Activated CD4-positive, alpha-beta T cell treated with anti-CD3 and anti-CD28 coated beads, Interleukin-2, amount 10 ng/mL, durations not matched to agents 24 days and 14 days (primary cell): ENCODE measurements around the gene ZNF132. TPM values are rescaled to one million over a fixed set of nuclear protein-coding genes. Genes with fewer than 3 reads are reported as not detected.

Experiments
- DNase-seq: peaks from one replicate; pipeline ENCODE4 v3.0.0; 2022
- H3K27ac Mint-ChIP-seq: one replicate; pipeline ENCODE4 v1.8.0; 2022; ENCODE audit warnings: mild to moderate bottlenecking, mixed read lengths
- H3K27me3 Mint-ChIP-seq: one replicate; pipeline ENCODE4 v1.8.0; 2022; ENCODE audit warnings: mixed read lengths
- H3K36me3 Mint-ChIP-seq: one replicate; pipeline ENCODE4 v1.8.0; 2022; ENCODE audit warnings: low read depth, mild to moderate bottlenecking, mixed read lengths
- H3K4me1 Mint-ChIP-seq: one replicate; pipeline ENCODE4 v1.8.0; 2021; ENCODE audit warnings: mixed read lengths
- H3K4me3 Mint-ChIP-seq: one replicate; pipeline ENCODE4 v1.8.0; 2022; ENCODE audit warnings: mild to moderate bottlenecking, moderate library complexity, mixed read lengths
- H3K9me3 Mint-ChIP-seq: one replicate; pipeline ENCODE4 v1.8.0; 2021; ENCODE audit warnings: mixed read lengths
- intact Hi-C: fragments of 100-400 bp; cut with micrococcal nuclease; formaldehyde crosslinking; loops from one replicate; pipeline ENCODE4 v1.15.1; 2023
- total RNA-seq: library from RNA; stranded (reverse); gene quantifications from 2 replicates; pipeline ENCODE4 v1.2.3, GENCODE V29; 2022

Gene ZNF132
- total RNA-seq, 1 donor from 2014 or later: 3.6 TPM

GRCh38 chr19:58397533-58398037 is 42.4 kb downstream of the ZNF132 start:
- Mint-ChIP-seq H3K36me3 (peaks cover 31% of the 10 kb centered on the region), H3K27ac (no peak overlapping the region), H3K4me1 (peaks cover 14% of the 10 kb centered on the region), H3K4me3 (no peak overlapping the region), H3K9me3 (no peaks in the 10 kb centered on the region), H3K27me3 (peaks cover 7% of the 10 kb centered on the region)
- intact Hi-C loops: no loop called here
- no peak for DNase-seq

GRCh38 chr19:58396691-58397532 is 43.0 kb downstream of the ZNF132 start:
- Mint-ChIP-seq H3K27me3 (peaks cover 7% of the 10 kb centered on the region), H3K36me3 (peaks cover 35% of the 10 kb centered on the region), H3K27ac (no peak overlapping the region), H3K9me3 (no peaks in the 10 kb centered on the region), H3K4me1 (peaks cover 14% of the 10 kb centered on the region), H3K4me3 (no peak overlapping the region)
- no peak for DNase-seq
- intact Hi-C loops: no loop called here

- intact Hi-C loops: no loop called here
- H3K4me3 Mint-ChIP-seq: no peak overlapping the region
Observed at GRCh38 chr19:58395979-58396627, 43.9 kb downstream of the ZNF132 start.

DNA sequence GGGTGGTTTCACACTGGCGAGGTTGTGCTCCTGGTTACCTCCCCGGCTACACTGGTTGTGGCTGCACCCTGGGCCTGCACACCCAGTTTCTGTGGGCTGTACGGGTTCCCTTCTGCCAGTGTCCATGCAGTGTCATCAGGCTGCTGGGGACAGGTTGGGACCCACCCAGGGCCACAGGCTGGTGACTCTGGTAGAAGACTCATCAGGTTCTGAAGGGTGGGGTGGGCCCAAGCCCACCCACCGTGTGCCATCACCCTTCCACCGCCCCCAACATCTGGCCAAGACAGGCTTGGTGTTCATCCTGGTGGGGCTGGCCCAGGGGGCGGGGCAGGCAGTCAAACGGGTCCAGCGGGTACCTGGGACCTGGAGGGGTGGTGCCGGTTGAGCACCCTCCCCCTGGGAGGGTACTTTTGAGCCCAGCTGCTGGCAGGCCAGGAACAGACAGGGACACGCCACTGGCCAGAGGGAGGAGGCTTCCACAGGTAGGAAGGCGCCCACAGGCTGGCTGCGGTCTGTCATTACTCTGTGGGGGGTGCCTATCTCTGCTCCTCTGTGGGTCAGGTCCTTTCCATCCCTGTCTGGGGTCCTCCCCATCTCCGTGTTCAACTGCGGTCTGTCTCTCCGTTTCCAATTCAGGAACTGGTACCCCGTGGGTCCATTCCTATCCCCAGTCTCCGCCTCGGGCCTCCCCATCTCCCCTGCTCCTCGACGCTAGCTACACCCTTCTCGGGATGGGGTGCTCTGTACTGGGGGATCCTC is 44.6 kb downstream of the ZNF132 start, which contains the start of gene RNF225:
Gene RNF225, plus strand, starts transcription at position 437 of the 759 bp plus-strand sequence. CDS start 434 bp downstream, outside the sequence.
- H3K9me3 Mint-ChIP-seq: no peaks in the 10 kb centered on the region
- no peak within 1 kb of the TSS for H3K4me3 Mint-ChIP-seq
- intact Hi-C loops: no loop called here
- DNase-seq: no peak
- no peak within 1 kb of the TSS for H3K27ac Mint-ChIP-seq
- peaks cover 43% of the 10 kb centered on the region for H3K36me3 Mint-ChIP-seq
- H3K27me3 Mint-ChIP-seq: peaks cover 5% of the 10 kb centered on the region
- H3K4me1 Mint-ChIP-seq: peaks cover 13% of the 10 kb centered on the region

More at GRCh38 chr19:58395979-58396627, 43.9 kb downstream of the ZNF132 start:
- H3K27me3 Mint-ChIP-seq: peaks cover 5% of the 10 kb centered on the region
- no peak overlapping the region for H3K27ac Mint-ChIP-seq
- no peak for DNase-seq
- peaks cover 12% of the 10 kb centered on the region for H3K4me1 Mint-ChIP-seq
- no peaks in the 10 kb centered on the region for H3K9me3 Mint-ChIP-seq
- peaks cover 37% of the 10 kb centered on the region for H3K36me3 Mint-ChIP-seq

DNA sequence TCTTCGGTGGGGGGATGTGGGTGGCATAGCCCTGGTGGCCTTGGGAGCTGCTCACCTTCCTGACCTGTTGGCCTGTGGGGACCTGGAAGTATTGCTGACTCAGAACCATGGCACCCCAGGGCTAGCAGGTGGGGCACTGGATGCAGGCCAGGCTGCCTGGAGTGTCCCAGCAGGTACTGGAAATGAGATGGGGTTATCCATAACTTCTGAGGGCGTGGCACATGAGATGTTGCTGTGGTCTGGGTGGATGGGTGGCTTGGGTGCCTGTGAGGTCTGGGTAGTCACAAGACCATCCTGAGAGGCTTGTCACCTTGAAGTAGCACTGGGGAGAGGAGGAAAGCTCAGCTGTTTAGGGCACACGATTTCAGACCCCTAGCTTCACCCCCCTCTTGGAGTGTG is 45.1 kb downstream of the ZNF132 start:
- intact Hi-C loops: no loop called here
- Mint-ChIP-seq H3K4me1 (peaks cover 14% of the 10 kb centered on the region), H3K4me3 (no peak overlapping the region), H3K27me3 (peaks cover 5% of the 10 kb centered on the region), H3K27ac (no peak overlapping the region), H3K9me3 (no peaks in the 10 kb centered on the region), H3K36me3 (peaks cover 45% of the 10 kb centered on the region)
- DNase-seq: no peak

DNA sequence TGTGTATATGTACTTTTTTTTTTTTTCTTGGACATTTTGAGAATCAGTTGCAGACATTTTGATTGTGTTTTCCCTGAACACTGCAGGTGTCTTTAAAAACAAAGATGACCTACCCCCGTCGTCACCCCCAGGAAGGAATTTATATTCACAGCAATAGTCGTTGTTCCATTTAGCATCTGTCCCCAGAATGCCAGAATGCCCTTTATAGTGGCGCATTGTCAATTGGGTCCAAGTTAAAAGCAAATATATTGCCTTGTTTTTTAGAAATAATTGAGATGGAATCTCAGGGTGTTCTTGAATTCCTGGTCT is 46.3 kb downstream of the ZNF132 start:
- Mint-ChIP-seq H3K27ac (no peak overlapping the region), H3K9me3 (no peaks in the 10 kb centered on the region), H3K27me3 (peaks cover 5% of the 10 kb centered on the region), H3K4me1 (peaks cover 20% of the 10 kb centered on the region), H3K36me3 (peaks cover 53% of the 10 kb centered on the region), H3K4me3 (no peak overlapping the region)
- DNase-seq: no peak
- intact Hi-C loops: no loop called here

DNA sequence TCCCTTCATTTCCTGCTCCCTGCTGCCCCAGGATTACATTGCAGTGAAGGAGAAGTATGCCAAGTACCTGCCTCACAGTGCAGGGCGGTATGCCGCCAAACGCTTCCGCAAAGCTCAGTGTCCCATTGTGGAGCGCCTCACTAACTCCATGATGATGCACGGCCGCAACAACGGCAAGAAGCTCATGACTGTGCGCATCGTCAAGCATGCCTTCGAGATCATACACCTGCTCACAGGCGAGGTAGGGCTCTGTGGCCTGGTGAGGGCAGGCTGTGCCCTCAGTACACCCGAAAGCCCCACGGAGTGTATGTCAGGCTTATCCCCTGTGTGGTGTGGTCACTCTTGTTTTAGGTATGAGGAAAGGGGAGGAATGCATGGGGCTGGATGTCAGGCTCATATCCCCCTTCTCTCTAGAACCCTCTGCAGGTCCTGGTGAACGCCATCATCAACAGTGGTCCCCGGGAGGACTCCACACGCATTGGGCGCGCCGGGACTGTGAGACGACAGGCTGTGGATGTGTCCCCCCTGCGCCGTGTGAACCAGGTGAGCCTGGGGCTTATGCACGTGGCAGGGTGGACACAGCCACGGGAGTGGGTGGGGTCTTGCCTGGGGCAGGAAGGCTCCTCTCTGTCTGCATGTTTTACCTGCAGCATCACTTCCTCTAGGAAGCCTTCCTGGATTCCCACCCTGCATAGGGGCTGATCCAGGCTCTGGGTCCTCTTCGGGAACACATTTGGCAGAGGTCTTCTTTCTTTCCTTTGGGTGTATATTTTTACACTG is 46.8 kb downstream of the ZNF132 start:
- H3K9me3 Mint-ChIP-seq: no peaks in the 10 kb centered on the region
- peaks cover 26% of the 10 kb centered on the region for H3K4me1 Mint-ChIP-seq
- no peak overlapping the region for H3K4me3 Mint-ChIP-seq
- H3K36me3 Mint-ChIP-seq: peaks cover 58% of the 10 kb centered on the region
- H3K27me3 Mint-ChIP-seq: peaks cover 5% of the 10 kb centered on the region
- intact Hi-C loops: no loop called here
- DNase-seq: no peak
- H3K27ac Mint-ChIP-seq: no peak overlapping the region

DNA sequence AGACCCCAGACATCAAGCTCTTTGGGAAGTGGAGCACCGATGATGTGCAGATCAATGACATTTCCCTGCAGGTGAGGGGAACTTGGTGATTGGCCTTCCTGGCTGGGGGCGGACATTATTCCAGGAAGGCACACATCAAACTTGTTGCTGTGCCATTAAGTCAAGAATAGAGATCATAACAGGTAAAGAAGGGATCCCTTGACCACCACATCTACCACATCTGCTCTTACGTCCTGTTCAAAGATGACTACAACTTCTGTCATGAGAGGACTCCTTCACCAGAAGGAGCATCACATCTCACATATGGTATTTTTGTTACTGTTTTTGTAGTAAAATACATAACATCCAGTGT is 51.8 kb downstream of the ZNF132 start:
- H3K27me3 Mint-ChIP-seq: no peaks in the 10 kb centered on the region
- H3K4me1 Mint-ChIP-seq: peaks cover 31% of the 10 kb centered on the region
- peak overlapping the region; percentile 97 for H3K27ac Mint-ChIP-seq
- DNase-seq: no peak
- intact Hi-C loops: no loop called here
- no peaks in the 10 kb centered on the region for H3K9me3 Mint-ChIP-seq
- peaks cover 50% of the 10 kb centered on the region for H3K36me3 Mint-ChIP-seq
- peak overlapping the region; percentile 97 for H3K4me3 Mint-ChIP-seq

GRCh38 chr19:58387338-58388174 is 52.4 kb downstream of the ZNF132 start:
- Mint-ChIP-seq H3K27ac (peak overlapping the region; percentile 97), H3K36me3 (peaks cover 44% of the 10 kb centered on the region), H3K4me3 (peak overlapping the region; percentile 97), H3K4me1 (peaks cover 31% of the 10 kb centered on the region), H3K27me3 (no peaks in the 10 kb centered on the region), H3K9me3 (no peaks in the 10 kb centered on the region)
- intact Hi-C loops: loop anchor here (1.0 to 2.0 kb wide), 6 partner anchors 14 to 131 kb away; partner anchors contain the start of genes ZBTB45, ZNF132, ZNF497 and ZNF584
- DNase-seq: peak; percentile 61

DNA sequence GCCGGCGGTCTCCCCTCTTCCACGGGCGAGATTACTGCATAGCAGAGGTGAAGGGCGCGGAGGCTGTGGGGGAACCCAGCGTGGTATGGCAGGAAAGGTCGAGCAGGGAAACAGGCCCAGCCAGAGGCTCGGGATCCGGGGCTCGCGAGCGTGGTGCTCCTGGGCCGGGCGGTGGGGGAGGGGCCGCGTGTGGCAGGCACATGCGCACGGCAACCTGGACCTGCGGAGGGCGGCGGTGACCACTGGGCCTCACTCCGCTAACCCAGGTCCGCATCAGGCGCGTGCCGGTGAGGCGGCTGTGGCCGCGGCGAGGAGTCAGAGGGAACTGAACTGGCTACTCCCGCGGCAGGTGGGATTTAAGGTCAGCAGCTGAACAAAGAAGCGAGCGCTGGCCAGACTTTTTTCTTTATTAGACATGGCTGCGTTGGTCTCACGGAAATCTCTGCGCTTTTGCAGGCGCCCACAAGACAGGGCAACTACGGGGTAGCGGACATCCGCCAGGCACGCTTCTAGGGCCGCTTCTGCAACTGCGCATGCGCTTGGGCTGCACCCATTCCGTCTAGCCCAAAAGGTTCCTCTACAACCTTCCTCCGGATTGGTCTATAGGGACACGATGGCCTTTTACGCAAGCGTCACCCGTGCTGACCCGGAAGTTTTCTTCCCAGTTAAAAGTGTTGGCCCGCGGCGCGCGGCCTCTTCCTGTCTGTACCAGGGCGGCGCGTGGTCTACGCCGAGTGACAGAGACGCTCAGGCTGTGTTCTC is 53.2 kb downstream of the ZNF132 start, which contains the start of gene RPS5:
Gene RPS5, plus strand, starts transcription at position 694 of the 762 bp plus-strand sequence. CDS start 869 bp downstream, outside the sequence.
- H3K27ac Mint-ChIP-seq: peak within 1 kb of the TSS; percentile 97
- intact Hi-C loops: loop anchor here (1.0 to 2.0 kb wide), 6 partner anchors 15 to 132 kb away; partner anchors contain the start of genes ZBTB45, ZNF132, ZNF497 and ZNF584
- peak within 1 kb of the TSS; percentile 97 for H3K4me3 Mint-ChIP-seq
- H3K27me3 Mint-ChIP-seq: no peaks in the 10 kb centered on the region
- H3K36me3 Mint-ChIP-seq: peaks cover 39% of the 10 kb centered on the region
- peak; percentile 98 for DNase-seq
- no peaks in the 10 kb centered on the region for H3K9me3 Mint-ChIP-seq
- H3K4me1 Mint-ChIP-seq: peaks cover 35% of the 10 kb centered on the region

GRCh38 chr19:58385891-58386575 is 53.9 kb downstream of the ZNF132 start:
- Mint-ChIP-seq H3K9me3 (no peaks in the 10 kb centered on the region), H3K36me3 (peaks cover 36% of the 10 kb centered on the region), H3K4me3 (peak overlapping the region; percentile 97), H3K4me1 (peaks cover 35% of the 10 kb centered on the region), H3K27ac (peak overlapping the region; percentile 97), H3K27me3 (no peaks in the 10 kb centered on the region)
- peak; percentile 71 for DNase-seq
- intact Hi-C loops: loop anchor here (2.0 kb wide), 1 partner anchor 133 kb away; the partner anchor contains the start of gene ZBTB45
